Activated T-helper 1 cell treated with anti-CD3 and anti-CD28 coated beads, Interleukin-2, amount 50 U/mL, for 16 hours (primary cell): ENCODE measurements around the gene OSTC.

Experiments used
- DNase-seq, 2 donors: peaks; one replicate each; pipeline ENCODE4 v3.0.0-alpha.2; 2020; ENCODE audit warnings: low read depth in 1 of 2, low spot score in 1 of 2

OSTC gene

GRCh38 chr4:108644237-108644636 is 6.2 kb upstream of the OSTC start:
- no peak for DNase-seq

- DNase-seq: no peak
Observed at GRCh38 chr4:108646706-108647105, 3.7 kb upstream of the OSTC start.

GRCh38 chr4:108649863-108650211 is 562 bp upstream of the OSTC start:
- DNase-seq: no peak

- no peak for DNase-seq
Observed at GRCh38 chr4:108651014-108651791, 804 bp downstream of the OSTC start.

GRCh38 chr4:108662629-108663028 is 12.2 kb downstream of the OSTC start:
- DNase-seq: no peak

GRCh38 chr4:108674356-108674977 is 24.1 kb downstream of the OSTC start:
- DNase-seq: no peak

- DNase-seq: no peak
Observed at GRCh38 chr4:108681321-108681809, 31.0 kb downstream of the OSTC start.

- no peak for DNase-seq
Observed at GRCh38 chr4:108683479-108683878, 33.1 kb downstream of the OSTC start.

- DNase-seq: no peak
Observed at GRCh38 chr4:108685036-108685686, 34.8 kb downstream of the OSTC start.

GRCh38 chr4:108690738-108691137 is 40.3 kb downstream of the OSTC start:
- DNase-seq: no peak

GRCh38 chr4:108693211-108693610 is 42.8 kb downstream of the OSTC start:
- no peak for DNase-seq

GRCh38 chr4:108693819-108694218 is 43.4 kb downstream of the OSTC start:
- DNase-seq: no peak

- no peak for DNase-seq
Observed at GRCh38 chr4:108694423-108694822, 44.0 kb downstream of the OSTC start.

- no peak for DNase-seq
Observed at GRCh38 chr4:108695062-108695461, 44.7 kb downstream of the OSTC start.

GRCh38 chr4:108696160-108696559 is 45.8 kb downstream of the OSTC start:
- no peak for DNase-seq

GRCh38 chr4:108700081-108700757 is 49.8 kb downstream of the OSTC start:
- DNase-seq: no peak

GRCh38 chr4:108702960-108703359 is 52.6 kb downstream of the OSTC start:
- no peak for DNase-seq

GRCh38 chr4:108703370-108703769 is 53.0 kb downstream of the OSTC start:
- no peak for DNase-seq

- DNase-seq: no peak
Observed at GRCh38 chr4:108703966-108704365, 53.6 kb downstream of the OSTC start.

GRCh38 chr4:108706289-108706688 is 55.9 kb downstream of the OSTC start:
- no peak for DNase-seq

GRCh38 chr4:108709234-108709633 is 58.8 kb downstream of the OSTC start:
- no peak for DNase-seq

- DNase-seq: no peak
Observed at GRCh38 chr4:108709722-108710121, 59.3 kb downstream of the OSTC start.
